Fibroblast of skin of back (primary cell): Measurements from ENCODE around the gene SERPINE2.

Experiments used
- DNase-seq: peaks from one replicate; pipeline ENCODE4 v3.0.0-alpha.2; 2013

The SERPINE2 gene

GRCh38 chr2:223971731-223972130 lies 67.4 kb downstream of the SERPINE2 start:
- no peak for DNase-seq

- peak; percentile 57 for DNase-seq
Measured at GRCh38 chr2:223970343-223971128, 68.5 kb downstream of the SERPINE2 start.

GRCh38 chr2:223969856-223970255 lies 69.2 kb downstream of the SERPINE2 start:
- peak; percentile 26 for DNase-seq

GRCh38 chr2:223969315-223969714 lies 69.8 kb downstream of the SERPINE2 start:
- no peak for DNase-seq

- peak; percentile 50 for DNase-seq
Measured at GRCh38 chr2:223967981-223968380, 71.1 kb downstream of the SERPINE2 start.

- DNase-seq, result no peak
Measured at GRCh38 chr2:223959688-223960087, 79.4 kb downstream of the SERPINE2 start.

GRCh38 chr2:223957092-223957851 lies 81.8 kb downstream of the SERPINE2 start, which contains the start of gene MRPL44:
MRPL44 (plus strand) TSS chr2:223957463; CDS start chr2:223957473, 10 bp downstream.
- DNase-seq, result peak; percentile 94

GRCh38 chr2:223956300-223956699 lies 82.8 kb downstream of the SERPINE2 start:
- DNase-seq, result no peak

GRCh38 chr2:223954401-223954800 lies 84.7 kb downstream of the SERPINE2 start:
- peak; percentile 88 for DNase-seq

- DNase-seq, result no peak
Measured at GRCh38 chr2:223952280-223952968, 86.7 kb downstream of the SERPINE2 start.

- no peak for DNase-seq
Measured at GRCh38 chr2:223950448-223951347, 88.4 kb downstream of the SERPINE2 start.

GRCh38 chr2:223949241-223949840 lies 89.7 kb downstream of the SERPINE2 start:
- DNase-seq, result no peak

GRCh38 chr2:223947711-223948205 lies 91.3 kb downstream of the SERPINE2 start:
- DNase-seq, result no peak

GRCh38 chr2:223945755-223946154 lies 93.3 kb downstream of the SERPINE2 start:
- no peak for DNase-seq

GRCh38 chr2:223944703-223945531 lies 94.2 kb downstream of the SERPINE2 start, which contains the start of gene WDFY1:
WDFY1 (minus strand) TSS chr2:223945335; CDS start chr2:223945284, 51 bp downstream.
- peak; percentile 89 for DNase-seq

GRCh38 chr2:223944166-223944702 lies 94.9 kb downstream of the SERPINE2 start:
- no peak for DNase-seq

GRCh38 chr2:223943561-223944008 lies 95.5 kb downstream of the SERPINE2 start:
- DNase-seq, result peak; percentile 79

- DNase-seq, result no peak
Measured at GRCh38 chr2:223943135-223943534, 96.0 kb downstream of the SERPINE2 start.

- peak; percentile 94 for DNase-seq
Measured at GRCh38 chr2:223941579-223942277, 97.4 kb downstream of the SERPINE2 start.
